ENCODE results near the gene PDE2A.
A peak's percentile ranks its signal among the peaks of the same experiment; 100 is the strongest.
"Not testable (repeated sequence)": the region's sequence is repeated elsewhere in the genome, so short reads cannot be mapped to it uniquely, and the experiment has no call there.

Gene PDE2A

DNA sequence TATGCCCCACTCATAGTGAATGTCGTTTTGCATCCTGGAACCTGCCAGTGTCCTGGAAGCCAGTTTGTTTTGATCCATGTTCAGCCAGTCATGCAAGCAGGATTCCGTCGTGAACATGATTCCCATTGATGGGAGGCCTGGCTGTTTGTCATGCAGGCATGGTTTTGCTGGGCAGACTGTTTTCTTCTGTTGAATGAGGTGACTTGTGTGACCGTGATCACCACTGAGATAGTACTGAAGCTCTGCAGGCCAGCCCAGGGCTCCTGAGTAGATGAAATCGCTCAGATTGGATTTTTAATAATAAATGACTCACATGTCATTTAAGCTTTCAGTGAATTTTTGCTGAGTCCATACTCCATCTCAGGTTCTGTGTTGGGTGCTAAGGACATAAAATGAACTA, 117.8 kb downstream of the PDE2A start:
- Mint-ChIP-seq H3K27me3 (ENCODE audit: low read depth) (peaks cover 16% of the 10 kb centered on the region), H3K36me3 (ENCODE audit: low read depth) (no peaks in the 10 kb centered on the region), H3K4me3 (no peak overlapping the region), H3K27ac (no peak overlapping the region), H3K4me1 (peaks cover 14% of the 10 kb centered on the region), H3K9me3 (no peaks in the 10 kb centered on the region)
- TF ChIP-seq, protein P1, sequence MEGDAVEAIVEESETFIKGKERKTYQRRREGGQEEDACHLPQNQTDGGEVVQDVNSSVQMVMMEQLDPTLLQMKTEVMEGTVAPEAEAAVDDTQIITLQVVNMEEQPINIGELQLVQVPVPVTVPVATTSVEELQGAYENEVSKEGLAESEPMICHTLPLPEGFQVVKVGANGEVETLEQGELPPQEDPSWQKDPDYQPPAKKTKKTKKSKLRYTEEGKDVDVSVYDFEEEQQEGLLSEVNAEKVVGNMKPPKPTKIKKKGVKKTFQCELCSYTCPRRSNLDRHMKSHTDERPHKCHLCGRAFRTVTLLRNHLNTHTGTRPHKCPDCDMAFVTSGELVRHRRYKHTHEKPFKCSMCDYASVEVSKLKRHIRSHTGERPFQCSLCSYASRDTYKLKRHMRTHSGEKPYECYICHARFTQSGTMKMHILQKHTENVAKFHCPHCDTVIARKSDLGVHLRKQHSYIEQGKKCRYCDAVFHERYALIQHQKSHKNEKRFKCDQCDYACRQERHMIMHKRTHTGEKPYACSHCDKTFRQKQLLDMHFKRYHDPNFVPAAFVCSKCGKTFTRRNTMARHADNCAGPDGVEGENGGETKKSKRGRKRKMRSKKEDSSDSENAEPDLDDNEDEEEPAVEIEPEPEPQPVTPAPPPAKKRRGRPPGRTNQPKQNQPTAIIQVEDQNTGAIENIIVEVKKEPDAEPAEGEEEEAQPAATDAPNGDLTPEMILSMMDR (IDR thresholded peaks at IDR 0.05; ENCODE audit: unreplicated experiment in 3 of 3): no peak

DNA sequence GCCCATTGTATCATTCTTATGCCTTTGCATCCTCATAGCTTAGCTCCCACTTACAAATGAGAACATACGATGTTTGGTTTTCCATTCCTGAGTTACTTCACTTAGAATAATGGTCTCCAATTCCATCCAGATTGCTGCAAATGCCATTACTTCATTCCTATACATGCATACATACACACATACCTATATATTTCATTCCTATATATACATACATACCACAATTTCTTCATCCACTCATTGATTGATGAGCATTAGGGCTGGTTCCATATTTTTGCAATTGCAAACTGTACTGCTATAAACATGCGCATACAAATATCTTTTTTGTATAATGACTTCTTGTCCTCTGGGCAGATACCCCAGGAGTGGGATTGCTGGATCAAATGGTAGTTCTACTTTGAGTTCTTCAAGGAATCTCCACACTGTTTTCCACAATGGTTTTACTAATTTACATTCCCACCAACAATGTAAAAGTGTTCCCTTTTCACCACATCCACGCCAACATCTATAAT, 119.2 kb downstream of the PDE2A start:
- H3K27ac Mint-ChIP-seq; H3K36me3 Mint-ChIP-seq (ENCODE audit: low read depth); H3K4me3 Mint-ChIP-seq; H3K9me3 Mint-ChIP-seq: not testable (repeated sequence)
- Mint-ChIP-seq H3K27me3 (ENCODE audit: low read depth) (peaks cover 16% of the 10 kb centered on the region), H3K4me1 (peaks cover 14% of the 10 kb centered on the region)

DNA sequence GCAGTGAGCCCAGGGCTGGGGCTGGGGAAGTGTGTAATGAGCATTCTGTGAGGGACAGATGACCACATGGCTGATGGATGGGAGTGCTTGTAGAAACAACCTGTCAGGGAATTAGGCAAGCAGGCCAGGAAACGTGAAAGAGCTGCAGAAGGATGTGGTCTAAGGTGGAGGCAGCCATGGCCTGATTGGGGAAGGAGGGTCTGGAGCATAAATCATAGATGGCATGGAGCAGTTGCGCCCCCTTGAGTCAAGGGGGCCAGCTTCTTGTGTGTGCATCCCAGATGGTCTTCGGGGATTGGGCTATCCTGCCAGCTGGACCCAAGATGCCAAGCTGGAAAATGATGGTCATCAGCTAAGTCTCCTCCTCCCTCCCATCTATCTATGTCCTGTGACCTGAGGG, 120.5 kb downstream of the PDE2A start:
- no peak overlapping the region for H3K27ac Mint-ChIP-seq
- H3K36me3 Mint-ChIP-seq (ENCODE audit: low read depth): no peaks in the 10 kb centered on the region
- H3K9me3 Mint-ChIP-seq: no peaks in the 10 kb centered on the region
- H3K4me3 Mint-ChIP-seq: no peak overlapping the region
- H3K4me1 Mint-ChIP-seq: peaks cover 24% of the 10 kb centered on the region
- peaks cover 19% of the 10 kb centered on the region for H3K27me3 Mint-ChIP-seq (ENCODE audit: low read depth)
- TF ChIP-seq, protein P1 (IDR thresholded peaks at IDR 0.05; ENCODE audit: unreplicated experiment in 3 of 3): no peak

DNA sequence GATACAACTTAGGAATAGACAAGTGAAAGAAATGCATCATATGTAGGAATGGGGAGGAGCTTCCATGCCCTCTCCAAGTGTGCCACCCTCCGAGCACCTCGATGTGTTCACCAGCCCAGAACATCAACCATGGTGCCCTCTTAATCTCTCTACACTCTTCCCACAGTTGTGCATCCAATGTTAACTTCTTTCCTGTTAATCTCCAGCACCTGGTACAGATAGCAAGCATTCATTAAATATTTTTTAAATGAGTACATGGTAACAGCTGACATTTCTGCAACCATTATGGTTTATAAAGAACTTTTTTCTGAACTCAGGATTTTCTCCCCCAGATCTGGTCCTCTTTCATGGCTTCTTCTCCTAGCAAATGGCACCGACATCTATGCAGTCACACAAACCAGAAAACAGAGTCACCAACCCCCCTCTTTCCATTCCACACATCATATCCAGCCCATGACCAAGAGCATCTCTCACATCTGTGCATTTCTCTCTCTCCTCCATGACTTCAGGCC, 121.8 kb downstream of the PDE2A start:
- Mint-ChIP-seq H3K27ac (peak overlapping the region in 1 of 3 experiments; percentile 11), H3K4me1 (peaks cover 34% of the 10 kb centered on the region), H3K9me3 (no peaks in the 10 kb centered on the region), H3K27me3 (ENCODE audit: low read depth) (peaks cover 22% of the 10 kb centered on the region), H3K4me3 (no peak overlapping the region), H3K36me3 (ENCODE audit: low read depth) (no peaks in the 10 kb centered on the region)
- TF ChIP-seq, protein P1 (IDR thresholded peaks at IDR 0.05; ENCODE audit: unreplicated experiment in 3 of 3): no peak

DNA sequence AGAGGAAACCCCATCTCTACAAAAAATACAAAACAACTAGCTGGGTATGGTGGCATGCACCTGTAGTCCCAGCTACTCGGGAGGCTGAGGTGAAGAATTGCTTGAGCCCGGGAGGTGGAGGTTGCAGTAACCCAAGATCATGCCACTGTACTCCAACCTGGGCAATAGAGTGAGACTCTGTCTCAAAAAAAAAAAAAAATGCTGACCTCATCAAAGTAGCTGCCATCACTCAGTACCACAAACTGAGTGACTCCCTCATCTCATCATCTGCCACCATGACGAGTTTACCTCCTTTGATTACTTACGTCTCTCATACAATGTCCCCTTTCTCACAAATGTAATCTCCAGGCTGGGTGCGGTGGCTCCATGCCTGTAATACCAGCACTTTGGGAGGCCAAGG, 122.7 kb downstream of the PDE2A start:
- Mint-ChIP-seq H3K9me3 (no peaks in the 10 kb centered on the region), H3K36me3 (ENCODE audit: low read depth) (no peaks in the 10 kb centered on the region), H3K27ac (no peak overlapping the region), H3K4me3 (no peak overlapping the region), H3K4me1 (peaks cover 39% of the 10 kb centered on the region), H3K27me3 (ENCODE audit: low read depth) (peaks cover 27% of the 10 kb centered on the region)
- TF ChIP-seq, protein P1 (IDR thresholded peaks at IDR 0.05; ENCODE audit: unreplicated experiment in 3 of 3): no peak

DNA sequence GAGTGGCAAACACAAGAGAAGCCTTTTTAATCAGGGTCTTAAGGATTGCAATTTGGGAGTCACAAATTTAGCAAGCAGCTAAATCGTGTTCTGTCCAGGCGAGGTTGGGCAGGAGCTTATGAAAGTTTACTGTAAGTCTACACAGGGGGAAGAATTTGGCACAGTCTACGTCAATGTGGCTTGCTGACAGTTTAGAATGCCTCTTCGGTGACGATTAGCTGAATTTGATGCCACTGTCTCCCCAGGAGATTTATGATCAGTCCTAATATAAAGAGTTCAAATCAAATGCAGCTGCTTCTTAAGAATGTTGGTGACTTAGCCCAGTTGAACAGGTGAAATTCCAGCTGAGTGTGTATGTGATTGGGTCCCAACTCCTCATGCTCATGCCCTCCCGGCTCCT, 125.8 kb downstream of the PDE2A start:
- Mint-ChIP-seq H3K27ac (no peak overlapping the region), H3K27me3 (ENCODE audit: low read depth) (peaks cover 20% of the 10 kb centered on the region), H3K4me3 (peak overlapping the region in 1 of 3 experiments; percentile 53), H3K36me3 (ENCODE audit: low read depth) (no peaks in the 10 kb centered on the region), H3K4me1 (peaks cover 44% of the 10 kb centered on the region), H3K9me3 (no peaks in the 10 kb centered on the region)
- TF ChIP-seq, protein P1 (IDR thresholded peaks at IDR 0.05; ENCODE audit: unreplicated experiment in 3 of 3): no peak
